K562 (cell line): Measurements from ENCODE around the gene HEXIM2. TPM values are rescaled to one million over a fixed set of nuclear protein-coding genes. Genes with fewer than 3 reads are reported as not detected.

ENCODE experiments used
- ARID3A ChIP-seq: IDR thresholded peaks from 2 replicates; pipeline ENCODE4 v1.6.1; 2012; ENCODE audit warnings: low read depth, low read length, improper control_type of control experiment, borderline replicate concordance
- ASH1L ChIP-seq: fragments of 450-650 bp; IDR thresholded peaks from 2 replicates; pipeline ENCODE4 v1.6.1; 2018; ENCODE audit warnings: borderline replicate concordance, mild to moderate bottlenecking, low read depth; ENCODE audit not compliant: partially characterized antibody
- CTBP1 ChIP-seq: fragments of 450-650 bp; IDR thresholded peaks from 2 replicates; pipeline ENCODE4 v1.6.1; 2016; ENCODE audit warnings: borderline replicate concordance
- GABPA ChIP-seq: fragments of 200-800 bp; sonication (Bioruptor generic); conservative IDR thresholded peaks from 2 replicates; pipeline ENCODE4 v1.6.1; 2016; ENCODE audit warnings: low read depth, missing genetic modification characterization, missing compliant biosample characterization
- GTF2F1 ChIP-seq: IDR thresholded peaks from 2 replicates; pipeline ENCODE4 v1.6.1; 2011; ENCODE audit warnings: low read depth, low read length, improper control_type of control experiment
- IFI16 ChIP-seq: fragments of 250-450 bp; sonication (Bioruptor Pico); IDR thresholded peaks from 2 replicates; pipeline ENCODE4 v2.1.2; 2022; ENCODE audit warnings: mild to moderate bottlenecking, inconsistent platforms
- ILF3 ChIP-seq: fragments of 450-650 bp; IDR thresholded peaks from 2 replicates; pipeline ENCODE4 v1.6.1; 2018; ENCODE audit warnings: antibody characterized with exemption, mild to moderate bottlenecking, moderate library complexity, borderline replicate concordance
- LARP7 ChIP-seq: fragments of 450-650 bp; IDR thresholded peaks from 2 replicates; pipeline ENCODE4 v1.6.1; 2016
- MCM3 ChIP-seq: fragments of 450-650 bp; IDR thresholded peaks from 2 replicates; pipeline ENCODE4 v1.6.1; 2016
- NONO ChIP-seq, 2 experiments: fragments of 200-400 bp in 1 of 2; fragments of 450-650 bp in 1 of 2; formaldehyde crosslinking in 1 of 2; IDR thresholded peaks; 2 replicates each; pipeline ENCODE4 v1.6.1; 2017; ENCODE audit warnings: low read depth in 2 of 2, mild to moderate bottlenecking in 2 of 2, moderate library complexity in 2 of 2, low read length in 1 of 2
- PTBP1 ChIP-seq: fragments of 200-400 bp; formaldehyde crosslinking; IDR thresholded peaks from 2 replicates; pipeline ENCODE4 v1.6.1; 2017; ENCODE audit warnings: low read depth, low read length
- RBFOX2 ChIP-seq: fragments of 200-400 bp; formaldehyde crosslinking; IDR thresholded peaks from 2 replicates; pipeline ENCODE4 v1.6.1; 2017; ENCODE audit warnings: low read depth, mild to moderate bottlenecking, low read length, moderate library complexity
- SREBF1 ChIP-seq: fragments of 150-350 bp; IDR thresholded peaks from 2 replicates; pipeline ENCODE4 v1.6.1; 2014; ENCODE audit warnings: antibody characterized with exemption, low read depth, low read length, borderline replicate concordance
- SRSF9 ChIP-seq: fragments of 200-400 bp; formaldehyde crosslinking; IDR thresholded peaks from 2 replicates; pipeline ENCODE4 v1.6.1; 2017; ENCODE audit warnings: low read depth, low read length, borderline replicate concordance
- SUPT5H ChIP-seq: fragments of 450-650 bp; IDR thresholded peaks from 2 replicates; pipeline ENCODE4 v1.6.1; 2016
- TRIM28 ChIP-seq: fragments of 450-650 bp; IDR thresholded peaks from 2 replicates; pipeline ENCODE4 v1.6.1; 2017
- ZNF133 ChIP-seq: fragments of 250-450 bp; sonication (Bioruptor Pico); IDR thresholded peaks from 2 replicates; pipeline ENCODE4 v1.4.0; 2020; ENCODE audit warnings: mild to moderate bottlenecking
- ZNF217 ChIP-seq: sonication (generic); formaldehyde crosslinking; IDR thresholded peaks from 2 replicates; pipeline ENCODE4 v1.8.0; 2022; ENCODE audit warnings: mild to moderate bottlenecking, missing genetic modification reagents
- ZNF551 ChIP-seq: fragments of 250-450 bp; sonication (Bioruptor Pico); IDR thresholded peaks from 2 replicates; pipeline ENCODE4 v1.5.0; 2021; ENCODE audit warnings: mild to moderate bottlenecking, moderate library complexity
- polyA plus RNA-seq, 8 experiments: library from polyadenylated mRNA; depleted of rRNA in 4 of 8; stranded (reverse) in 5 of 8; unstranded in 3 of 8; fragments of >200 nt; fragmentation: Nextera tagmentation in 2 of 8; fragmentation: Illumina TruSeq in 1 of 8; extraction: Ambion mirVana in 2 of 8; extraction: Trizol in 1 of 8; gene quantifications; 2 replicates each; pipeline versions ENCODE4 v1.2.1 to v1.2.3, GENCODE V29; 2011 to 2014; ENCODE audit warnings: inconsistent platforms in 1 of 8, missing spikeins in 1 of 8
- total RNA-seq, 7 experiments: library from RNA; depleted of rRNA in 6 of 7; stranded (reverse); fragments of >200 nt in 6 of 7; fragmentation: Illumina TruSeq in 2 of 7; extraction: Trizol in 2 of 7; gene quantifications; 2 replicates each; pipeline versions ENCODE4 v1.2.1 to v1.2.3, GENCODE V29; 2011 to 2021; ENCODE audit warnings: low replicate concordance in 1 of 7
- TF ChIP-seq, protein P1 (sequence below): sonication (generic); formaldehyde crosslinking; IDR thresholded peaks from 2 replicates; pipeline ENCODE4 v1.8.1; 2023; ENCODE audit warnings: mild to moderate bottlenecking, missing genetic modification reagents
- TF ChIP-seq, protein P2 (sequence below): sonication (generic); formaldehyde crosslinking; IDR thresholded peaks from 2 replicates; pipeline ENCODE4 v1.8.1; 2022; ENCODE audit warnings: missing genetic modification reagents
- TF ChIP-seq, protein P3 (sequence below): sonication (generic); formaldehyde crosslinking; IDR thresholded peaks from 2 replicates; pipeline ENCODE4 v1.8.0; 2022; ENCODE audit warnings: missing genetic modification reagents, mild to moderate bottlenecking, borderline replicate concordance

The HEXIM2 gene
- total and polyA plus RNA-seq, 9 of the 15 experiments (the other 6 are each of a cell fraction or from before 2014, with no cell fraction given): 0.69 to 3.4 (median 1.1) TPM; not detected in 2

- TF ChIP-seq, protein P1, sequence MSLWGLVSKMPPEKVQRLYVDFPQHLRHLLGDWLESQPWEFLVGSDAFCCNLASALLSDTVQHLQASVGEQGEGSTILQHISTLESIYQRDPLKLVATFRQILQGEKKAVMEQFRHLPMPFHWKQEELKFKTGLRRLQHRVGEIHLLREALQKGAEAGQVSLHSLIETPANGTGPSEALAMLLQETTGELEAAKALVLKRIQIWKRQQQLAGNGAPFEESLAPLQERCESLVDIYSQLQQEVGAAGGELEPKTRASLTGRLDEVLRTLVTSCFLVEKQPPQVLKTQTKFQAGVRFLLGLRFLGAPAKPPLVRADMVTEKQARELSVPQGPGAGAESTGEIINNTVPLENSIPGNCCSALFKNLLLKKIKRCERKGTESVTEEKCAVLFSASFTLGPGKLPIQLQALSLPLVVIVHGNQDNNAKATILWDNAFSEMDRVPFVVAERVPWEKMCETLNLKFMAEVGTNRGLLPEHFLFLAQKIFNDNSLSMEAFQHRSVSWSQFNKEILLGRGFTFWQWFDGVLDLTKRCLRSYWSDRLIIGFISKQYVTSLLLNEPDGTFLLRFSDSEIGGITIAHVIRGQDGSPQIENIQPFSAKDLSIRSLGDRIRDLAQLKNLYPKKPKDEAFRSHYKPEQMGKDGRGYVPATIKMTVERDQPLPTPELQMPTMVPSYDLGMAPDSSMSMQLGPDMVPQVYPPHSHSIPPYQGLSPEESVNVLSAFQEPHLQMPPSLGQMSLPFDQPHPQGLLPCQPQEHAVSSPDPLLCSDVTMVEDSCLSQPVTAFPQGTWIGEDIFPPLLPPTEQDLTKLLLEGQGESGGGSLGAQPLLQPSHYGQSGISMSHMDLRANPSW: no peak
- no peak for TF ChIP-seq LARP7
- TF ChIP-seq TRIM28: no peak
- TF ChIP-seq ASH1L: no peak
- TF ChIP-seq, protein P2, sequence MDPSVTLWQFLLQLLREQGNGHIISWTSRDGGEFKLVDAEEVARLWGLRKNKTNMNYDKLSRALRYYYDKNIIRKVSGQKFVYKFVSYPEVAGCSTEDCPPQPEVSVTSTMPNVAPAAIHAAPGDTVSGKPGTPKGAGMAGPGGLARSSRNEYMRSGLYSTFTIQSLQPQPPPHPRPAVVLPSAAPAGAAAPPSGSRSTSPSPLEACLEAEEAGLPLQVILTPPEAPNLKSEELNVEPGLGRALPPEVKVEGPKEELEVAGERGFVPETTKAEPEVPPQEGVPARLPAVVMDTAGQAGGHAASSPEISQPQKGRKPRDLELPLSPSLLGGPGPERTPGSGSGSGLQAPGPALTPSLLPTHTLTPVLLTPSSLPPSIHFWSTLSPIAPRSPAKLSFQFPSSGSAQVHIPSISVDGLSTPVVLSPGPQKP (CRISPR knock-in tag): no peak
- TF ChIP-seq NONO (IDR thresholded peaks at IDR 0.05; ENCODE audit: low read depth in 2 of 2, low read length in 1 of 2): peak in 1 of 2 experiments; percentile 64; a peak in 2 of 4 replicates
- no peak for TF ChIP-seq MCM3
- TF ChIP-seq IFI16 (CRISPR knock-in tag): no peak
- TF ChIP-seq ZNF217 (CRISPR knock-in tag): no peak
- no peak for TF ChIP-seq PTBP1
- TF ChIP-seq ZNF133 (CRISPR knock-in tag): no peak
- TF ChIP-seq SREBF1: no peak
- no peak for TF ChIP-seq ARID3A
- peak; percentile 9; the same call in 1 of the 2 replicates for TF ChIP-seq CTBP1
- TF ChIP-seq ZNF551 (CRISPR knock-in tag): no peak
- no peak for TF ChIP-seq SUPT5H
- TF ChIP-seq, protein P3, sequence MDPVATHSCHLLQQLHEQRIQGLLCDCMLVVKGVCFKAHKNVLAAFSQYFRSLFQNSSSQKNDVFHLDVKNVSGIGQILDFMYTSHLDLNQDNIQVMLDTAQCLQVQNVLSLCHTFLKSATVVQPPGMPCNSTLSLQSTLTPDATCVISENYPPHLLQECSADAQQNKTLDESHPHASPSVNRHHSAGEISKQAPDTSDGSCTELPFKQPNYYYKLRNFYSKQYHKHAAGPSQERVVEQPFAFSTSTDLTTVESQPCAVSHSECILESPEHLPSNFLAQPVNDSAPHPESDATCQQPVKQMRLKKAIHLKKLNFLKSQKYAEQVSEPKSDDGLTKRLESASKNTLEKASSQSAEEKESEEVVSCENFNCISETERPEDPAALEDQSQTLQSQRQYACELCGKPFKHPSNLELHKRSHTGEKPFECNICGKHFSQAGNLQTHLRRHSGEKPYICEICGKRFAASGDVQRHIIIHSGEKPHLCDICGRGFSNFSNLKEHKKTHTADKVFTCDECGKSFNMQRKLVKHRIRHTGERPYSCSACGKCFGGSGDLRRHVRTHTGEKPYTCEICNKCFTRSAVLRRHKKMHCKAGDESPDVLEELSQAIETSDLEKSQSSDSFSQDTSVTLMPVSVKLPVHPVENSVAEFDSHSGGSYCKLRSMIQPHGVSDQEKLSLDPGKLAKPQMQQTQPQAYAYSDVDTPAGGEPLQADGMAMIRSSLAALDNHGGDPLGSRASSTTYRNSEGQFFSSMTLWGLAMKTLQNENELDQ: no peak
- TF ChIP-seq RBFOX2: peak; percentile 75
- TF ChIP-seq GABPA (tag): no peak
- no peak for TF ChIP-seq ILF3
- no peak for TF ChIP-seq GTF2F1
- no peak for TF ChIP-seq SRSF9
These were observed 12.5 kb upstream of the HEXIM2 start (continued) for GRCh38 chr17:45149037-45149668.
